Nephron (organoid): ENCODE data around the gene FNDC3B.
A peak's percentile ranks its signal among the peaks of the same experiment; 100 is the strongest.

Experiments
- H3K27ac Mint-ChIP-seq, 3 experiments: 2 replicates each; pipeline ENCODE4 v1.8.0; 2020; ENCODE audit warnings: mixed read lengths in 3 of 3, mild to moderate bottlenecking in 2 of 3, moderate library complexity in 1 of 3
- H3K27me3 Mint-ChIP-seq: 2 replicates; pipeline ENCODE4 v1.8.0; 2021; ENCODE audit warnings: low read depth, mild to moderate bottlenecking, moderate library complexity, mixed read lengths
- H3K36me3 Mint-ChIP-seq: 2 replicates; pipeline ENCODE4 v1.8.0; 2020; ENCODE audit warnings: low read depth, mixed read lengths
- H3K4me1 Mint-ChIP-seq: 2 replicates; pipeline ENCODE4 v1.8.0; 2020; ENCODE audit warnings: mixed read lengths
- H3K4me3 Mint-ChIP-seq, 3 experiments: 2 replicates each; pipeline ENCODE4 v1.8.0; 2020; ENCODE audit warnings: mild to moderate bottlenecking in 3 of 3, mixed read lengths in 3 of 3, moderate library complexity in 2 of 3
- H3K9me3 Mint-ChIP-seq: 2 replicates; pipeline ENCODE4 v1.8.0; 2020; ENCODE audit warnings: mixed read lengths
- CTCF ChIP-seq, 3 experiments: fragments of 200-600 bp; sonication (generic); IDR thresholded peaks; one replicate each; pipeline ENCODE4 v1.5.0; 2021; ENCODE audit warnings: antibody characterized with exemption in 3 of 3; ENCODE audit not compliant: unreplicated experiment in 3 of 3

Gene FNDC3B

GRCh38 chr3:172273378-172273777, 234.0 kb downstream of the FNDC3B start:
- no peak for TF ChIP-seq CTCF (IDR thresholded peaks at IDR 0.05; ENCODE audit: unreplicated experiment in 3 of 3)
- Mint-ChIP-seq H3K4me3 (no peak overlapping the region), H3K27me3 (no peaks in the 10 kb centered on the region), H3K36me3 (peaks cover 36% of the 10 kb centered on the region), H3K4me1 (peaks cover 58% of the 10 kb centered on the region), H3K9me3 (no peaks in the 10 kb centered on the region), H3K27ac (peak overlapping the region; percentile 22 to 55 (median 45))

- H3K27me3 Mint-ChIP-seq = no peaks in the 10 kb centered on the region
- H3K36me3 Mint-ChIP-seq = peaks cover 36% of the 10 kb centered on the region
- peaks cover 61% of the 10 kb centered on the region for H3K4me1 Mint-ChIP-seq
- H3K9me3 Mint-ChIP-seq = no peaks in the 10 kb centered on the region
- H3K4me3 Mint-ChIP-seq = no peak overlapping the region
- no peak for TF ChIP-seq CTCF (IDR thresholded peaks at IDR 0.05; ENCODE audit: unreplicated experiment in 3 of 3)
- H3K27ac Mint-ChIP-seq = peak overlapping the region; percentile 44 to 54 (median 49)
These were observed 235.5 kb downstream of the FNDC3B start for GRCh38 chr3:172274906-172275305.

GRCh38 chr3:172275586-172275985, 236.2 kb downstream of the FNDC3B start:
- Mint-ChIP-seq H3K27me3 (no peaks in the 10 kb centered on the region), H3K4me3 (no peak overlapping the region), H3K36me3 (peaks cover 34% of the 10 kb centered on the region), H3K4me1 (peaks cover 63% of the 10 kb centered on the region), H3K27ac (peak overlapping the region; percentile 47 to 72 (median 49)), H3K9me3 (no peaks in the 10 kb centered on the region)
- no peak for TF ChIP-seq CTCF (IDR thresholded peaks at IDR 0.05; ENCODE audit: unreplicated experiment in 3 of 3)

- H3K36me3 Mint-ChIP-seq = peaks cover 34% of the 10 kb centered on the region
- H3K4me1 Mint-ChIP-seq = peaks cover 65% of the 10 kb centered on the region
- H3K4me3 Mint-ChIP-seq = no peak overlapping the region
- no peaks in the 10 kb centered on the region for H3K9me3 Mint-ChIP-seq
- H3K27ac Mint-ChIP-seq = peak overlapping the region; percentile 47 to 72 (median 49)
- TF ChIP-seq CTCF (IDR thresholded peaks at IDR 0.05; ENCODE audit: unreplicated experiment in 3 of 3) = no peak
- no peaks in the 10 kb centered on the region for H3K27me3 Mint-ChIP-seq
These were observed 236.7 kb downstream of the FNDC3B start for GRCh38 chr3:172276103-172276502.

- no peak overlapping the region for H3K4me3 Mint-ChIP-seq
- no peaks in the 10 kb centered on the region for H3K9me3 Mint-ChIP-seq
- H3K4me1 Mint-ChIP-seq = peaks cover 63% of the 10 kb centered on the region
- H3K36me3 Mint-ChIP-seq = peaks cover 36% of the 10 kb centered on the region
- no peak for TF ChIP-seq CTCF (IDR thresholded peaks at IDR 0.05; ENCODE audit: unreplicated experiment in 3 of 3)
- peak overlapping the region in 1 of 3 experiments; percentile 49 for H3K27ac Mint-ChIP-seq
- H3K27me3 Mint-ChIP-seq = no peaks in the 10 kb centered on the region
These were observed 237.8 kb downstream of the FNDC3B start for GRCh38 chr3:172277151-172277652.

- no peaks in the 10 kb centered on the region for H3K27me3 Mint-ChIP-seq
- peaks cover 46% of the 10 kb centered on the region for H3K36me3 Mint-ChIP-seq
- H3K4me3 Mint-ChIP-seq = no peak overlapping the region
- no peak for TF ChIP-seq CTCF (IDR thresholded peaks at IDR 0.05; ENCODE audit: unreplicated experiment in 3 of 3)
- peaks cover 49% of the 10 kb centered on the region for H3K4me1 Mint-ChIP-seq
- H3K27ac Mint-ChIP-seq = peak overlapping the region; percentile 65 to 88 (median 82)
- H3K9me3 Mint-ChIP-seq = no peaks in the 10 kb centered on the region
These were observed 239.8 kb downstream of the FNDC3B start for GRCh38 chr3:172279191-172279640.
